Ascending aorta (tissue), 2 donors: Measurements from ENCODE around the gene SMOC1. TPM values are rescaled to one million over a fixed set of nuclear protein-coding genes. Genes with fewer than 3 reads are reported as not detected.

Source experiments
- DNase-seq, 2 donors: peaks; one replicate each; pipeline ENCODE4 v3.0.0-alpha.2; 2019; ENCODE audit warnings: low spot score in 2 of 2
- H3K27ac ChIP-seq, 2 donors: fragments of 200-600 bp; sonication (generic); one replicate each; pipeline ENCODE4 v1.5.1; 2016 to 2017; ENCODE audit warnings: mild to moderate bottlenecking in 1 of 2
- H3K27me3 ChIP-seq: fragments of 200-600 bp; sonication (generic); one replicate; pipeline ENCODE4 v1.5.1; 2017
- H3K36me3 ChIP-seq, 2 donors: fragments of 200-600 bp; sonication (generic); one replicate each; pipeline ENCODE4 v1.5.1; 2016
- H3K4me1 ChIP-seq, 2 donors: fragments of 200-600 bp; sonication (generic); one replicate each; pipeline ENCODE4 v1.5.1; 2016 to 2017; ENCODE audit warnings: mild to moderate bottlenecking in 1 of 2
- H3K4me3 ChIP-seq, 2 donors: fragments of 200-600 bp; sonication (generic); one replicate each; pipeline ENCODE4 v1.5.1; 2016 to 2017; ENCODE audit warnings: mild to moderate bottlenecking in 1 of 2
- H3K9me3 ChIP-seq, 2 donors: fragments of 200-600 bp; sonication (generic); one replicate each; pipeline ENCODE4 v1.5.1; 2016
- intact Hi-C: fragments of 100-400 bp; cut with DNase I; formaldehyde crosslinking; loops from one replicate; pipeline ENCODE4 v1.15.1; 2023
- total RNA-seq: library from RNA; depleted of rRNA; stranded (reverse); fragments of >200 nt; gene quantifications from one replicate; pipeline ENCODE4 v1.1.0, GENCODE V29; 2016
- TF ChIP-seq, protein P1 (sequence below), 3 experiments: fragments of 200-600 bp in 2 of 3; fragments of 450-650 bp in 1 of 3; sonication (generic) in 2 of 3; IDR thresholded peaks; one replicate each; pipeline ENCODE4 v1.5.1; 2016 to 2019; ENCODE audit warnings: antibody characterized with exemption in 3 of 3, mild to moderate bottlenecking in 1 of 3, moderate library complexity in 1 of 3

The SMOC1 gene
- total RNA-seq, 1 donor from 2014 or later: 16.6 TPM

DNA sequence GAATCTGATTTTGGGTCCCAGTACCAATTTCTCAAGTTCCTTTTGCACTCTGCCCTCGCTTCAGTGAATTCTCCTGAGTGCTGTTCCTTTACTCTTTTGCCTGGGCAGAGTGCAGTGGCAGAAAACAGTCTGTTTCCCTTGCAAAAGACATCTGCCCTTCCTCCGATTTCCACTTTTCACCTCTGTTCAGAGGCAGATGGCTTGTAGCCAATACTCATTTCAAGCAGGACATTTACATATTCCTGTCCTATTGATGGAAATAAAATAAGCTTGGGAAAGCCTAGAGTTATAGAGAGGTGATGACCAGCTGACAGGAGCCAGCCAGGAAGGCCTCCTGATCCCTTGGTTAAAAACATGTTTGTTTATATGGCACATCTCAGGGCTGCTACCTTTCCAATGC lies 198.5 kb downstream of the SMOC1 start:
- TF ChIP-seq, protein P1, sequence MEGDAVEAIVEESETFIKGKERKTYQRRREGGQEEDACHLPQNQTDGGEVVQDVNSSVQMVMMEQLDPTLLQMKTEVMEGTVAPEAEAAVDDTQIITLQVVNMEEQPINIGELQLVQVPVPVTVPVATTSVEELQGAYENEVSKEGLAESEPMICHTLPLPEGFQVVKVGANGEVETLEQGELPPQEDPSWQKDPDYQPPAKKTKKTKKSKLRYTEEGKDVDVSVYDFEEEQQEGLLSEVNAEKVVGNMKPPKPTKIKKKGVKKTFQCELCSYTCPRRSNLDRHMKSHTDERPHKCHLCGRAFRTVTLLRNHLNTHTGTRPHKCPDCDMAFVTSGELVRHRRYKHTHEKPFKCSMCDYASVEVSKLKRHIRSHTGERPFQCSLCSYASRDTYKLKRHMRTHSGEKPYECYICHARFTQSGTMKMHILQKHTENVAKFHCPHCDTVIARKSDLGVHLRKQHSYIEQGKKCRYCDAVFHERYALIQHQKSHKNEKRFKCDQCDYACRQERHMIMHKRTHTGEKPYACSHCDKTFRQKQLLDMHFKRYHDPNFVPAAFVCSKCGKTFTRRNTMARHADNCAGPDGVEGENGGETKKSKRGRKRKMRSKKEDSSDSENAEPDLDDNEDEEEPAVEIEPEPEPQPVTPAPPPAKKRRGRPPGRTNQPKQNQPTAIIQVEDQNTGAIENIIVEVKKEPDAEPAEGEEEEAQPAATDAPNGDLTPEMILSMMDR (IDR thresholded peaks at IDR 0.05): no peak
- Histone ChIP-seq H3K9me3 (no peaks in the 10 kb centered on the region), H3K27me3 (no peaks in the 10 kb centered on the region), H3K27ac (no peak overlapping the region), H3K4me1 (no peaks in the 10 kb centered on the region), H3K4me3 (no peak overlapping the region), H3K36me3 (no peaks in the 10 kb centered on the region)
- DNase-seq: no peak
- intact Hi-C loops: no loop called here

DNA sequence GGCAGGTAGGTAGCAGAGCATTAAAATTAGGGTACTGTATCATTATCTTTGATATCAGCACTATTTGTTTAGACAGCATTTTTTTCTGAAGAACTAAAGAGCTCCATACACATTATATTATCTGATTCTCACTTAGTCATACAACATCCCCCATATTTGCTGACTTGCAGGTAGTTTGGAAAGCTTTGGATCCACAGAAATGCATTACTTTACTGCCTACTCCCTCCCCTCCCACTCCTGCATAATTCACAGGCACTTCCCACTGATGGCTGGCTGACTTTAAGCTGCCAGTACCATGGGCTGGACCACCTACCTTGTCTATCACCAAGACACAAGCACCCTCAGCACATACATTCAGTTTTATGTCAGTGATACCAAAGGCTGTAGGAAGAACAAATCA lies 199.1 kb downstream of the SMOC1 start:
- no peak for DNase-seq
- intact Hi-C loops: no loop called here
- no peaks in the 10 kb centered on the region for H3K27me3 ChIP-seq
- H3K4me1 ChIP-seq: no peaks in the 10 kb centered on the region
- TF ChIP-seq, protein P1 (IDR thresholded peaks at IDR 0.05): no peak
- no peak overlapping the region for H3K4me3 ChIP-seq
- H3K36me3 ChIP-seq: no peaks in the 10 kb centered on the region
- no peaks in the 10 kb centered on the region for H3K9me3 ChIP-seq
- no peak overlapping the region for H3K27ac ChIP-seq

DNA sequence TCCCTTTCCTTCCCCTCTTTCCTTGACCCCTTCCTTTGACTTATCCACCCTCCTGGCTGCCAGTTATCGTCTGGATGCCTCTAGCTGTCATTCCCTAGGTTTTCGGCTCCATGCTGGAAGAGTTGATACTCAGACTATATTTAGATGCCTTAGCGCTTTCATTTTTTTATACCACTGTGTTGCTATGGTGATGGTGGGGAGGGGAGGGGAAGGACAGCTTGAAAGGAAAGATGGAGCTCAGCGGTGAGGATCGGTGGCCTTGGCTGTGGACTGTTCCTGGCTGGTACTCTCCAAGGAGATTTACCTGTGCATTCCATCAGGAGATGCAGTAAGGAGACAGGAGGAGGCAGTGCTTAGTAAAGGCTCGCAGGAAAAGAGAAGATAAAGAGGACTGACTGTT lies 200.9 kb downstream of the SMOC1 start:
- Histone ChIP-seq H3K27ac (no peak overlapping the region), H3K4me1 (no peaks in the 10 kb centered on the region), H3K9me3 (no peaks in the 10 kb centered on the region), H3K36me3 (no peaks in the 10 kb centered on the region), H3K27me3 (no peaks in the 10 kb centered on the region), H3K4me3 (no peak overlapping the region)
- DNase-seq: no peak
- TF ChIP-seq, protein P1 (IDR thresholded peaks at IDR 0.05): no peak
- intact Hi-C loops: no loop called here

Other genes starting within 250 kb of the SMOC1 start
- gene SRSF5, start 112.3 kb upstream of the SMOC1 start, total RNA-seq: 113 TPM
- not detected for gene SLC10A1, start 82.2 kb upstream of the SMOC1 start, total RNA-seq